DMS 273 (cell line): ENCODE results near the gene ARHGAP9.
"Not testable (repeated sequence)": the region's sequence is repeated elsewhere in the genome, so short reads cannot be mapped to it uniquely, and the experiment has no call there.

Experiments used
- DNase-seq: peaks from one replicate; lab custom pipeline; 2025; ENCODE audit not compliant: unreplicated experiment; lab: John Stamatoyannopoulos, UW

ARHGAP9 gene

DNA sequence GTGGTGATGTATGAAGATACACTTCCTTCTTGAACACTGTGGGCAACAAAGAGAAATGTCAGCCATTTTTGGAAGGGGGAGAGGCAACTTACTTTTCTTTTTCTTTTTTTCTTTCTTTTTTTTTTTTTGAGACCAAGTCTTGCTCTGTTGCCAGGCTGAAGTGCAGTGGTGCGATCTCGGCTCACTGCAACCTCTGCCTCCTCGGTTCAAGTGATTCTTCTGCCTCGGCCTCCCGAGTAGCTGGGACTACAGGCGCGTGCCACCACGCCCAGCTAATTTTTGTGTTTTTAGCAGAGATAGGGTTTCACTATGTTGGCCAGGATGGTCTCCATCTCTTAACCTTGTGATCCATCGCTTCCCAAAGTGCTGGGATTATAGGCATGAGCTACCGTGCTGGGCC lies 38.1 kb upstream of the ARHGAP9 start:
- not testable (repeated sequence) for DNase-seq

- DNase-seq: peak; percentile 29
Observed at GRCh38 chr12:57517187-57517586, 37.5 kb upstream of the ARHGAP9 start.

GRCh38 chr12:57516617-57517153 lies 37.0 kb upstream of the ARHGAP9 start:
- no peak for DNase-seq

DNA sequence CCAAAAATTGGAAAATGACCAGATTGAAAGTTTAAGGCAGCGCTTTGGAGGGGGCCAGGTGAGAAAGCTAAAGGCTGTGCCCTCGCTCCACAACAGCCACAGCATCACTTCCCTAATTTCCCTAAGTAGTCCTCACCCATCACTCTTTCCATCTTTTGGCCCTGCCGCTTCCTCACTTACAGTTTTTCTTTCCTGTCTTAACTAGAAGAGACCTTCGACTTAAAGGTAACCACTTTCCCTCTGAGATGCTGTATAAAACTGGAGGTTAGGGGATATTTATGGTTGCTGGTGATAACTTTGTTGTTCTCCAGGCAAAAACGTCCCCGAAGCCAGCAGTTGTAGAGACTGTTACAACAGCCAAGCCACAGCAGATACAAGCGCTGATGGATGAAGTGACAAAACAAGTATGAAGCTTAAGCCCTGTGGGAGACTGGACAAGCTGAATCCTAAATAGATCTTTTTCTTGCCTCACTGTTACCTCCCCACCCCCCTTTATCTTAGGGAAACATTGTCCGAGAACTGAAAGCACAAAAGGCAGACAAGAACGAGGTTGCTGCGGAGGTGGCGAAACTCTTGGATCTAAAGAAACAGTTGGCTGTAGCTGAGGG lies 36.4 kb upstream of the ARHGAP9 start:
- no peak for DNase-seq

DNA sequence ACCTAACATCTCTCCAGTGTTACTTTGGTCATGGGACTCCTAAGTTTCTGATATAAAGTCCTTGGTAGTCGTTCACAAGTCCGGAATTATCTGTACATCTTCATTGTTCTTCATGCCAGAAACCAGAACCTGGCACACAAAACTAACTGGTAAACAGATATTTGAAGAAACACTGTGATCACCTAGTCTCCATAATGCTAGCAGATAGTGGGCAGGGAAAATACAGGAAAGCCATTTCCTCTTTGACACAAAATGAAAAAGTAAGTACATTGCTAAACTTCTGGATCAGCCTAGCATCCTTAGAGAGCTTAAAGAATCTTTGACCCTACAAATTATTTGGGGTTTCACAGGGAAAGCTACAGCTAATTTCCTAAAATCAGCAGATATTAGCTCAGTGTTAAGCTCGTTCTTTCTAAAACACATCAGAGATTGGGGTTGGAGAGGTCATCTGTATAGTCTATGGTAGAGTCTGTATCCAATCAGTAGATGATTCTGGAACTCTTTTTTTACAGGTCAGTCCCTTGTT lies 35.8 kb upstream of the ARHGAP9 start:
- DNase-seq: no peak

- DNase-seq: peak; percentile 15
Observed at GRCh38 chr12:57514720-57515407, 35.2 kb upstream of the ARHGAP9 start.

DNA sequence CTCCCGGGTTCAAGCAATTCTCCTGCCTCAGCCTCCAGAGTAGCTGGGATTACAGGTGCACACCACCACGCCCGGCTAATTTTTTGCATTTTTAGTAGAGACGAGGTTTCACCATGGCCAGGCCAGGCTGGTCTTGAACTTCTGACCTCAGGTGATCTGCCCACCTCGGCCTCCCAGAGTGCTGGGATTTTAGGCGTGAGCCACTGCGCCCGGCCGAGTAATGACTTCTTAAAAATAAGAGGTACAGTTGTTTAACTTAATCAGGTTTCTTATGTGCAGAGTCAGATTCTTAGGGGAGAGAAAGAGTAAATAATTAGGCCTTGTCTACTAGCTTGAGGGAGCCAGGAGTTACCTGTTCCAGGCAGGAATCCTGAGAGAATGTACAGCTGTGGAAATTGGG lies 34.6 kb upstream of the ARHGAP9 start:
- not testable (repeated sequence) for DNase-seq

- not testable (repeated sequence) for DNase-seq
Observed at GRCh38 chr12:57513677-57514076, 34.0 kb upstream of the ARHGAP9 start.

DNA sequence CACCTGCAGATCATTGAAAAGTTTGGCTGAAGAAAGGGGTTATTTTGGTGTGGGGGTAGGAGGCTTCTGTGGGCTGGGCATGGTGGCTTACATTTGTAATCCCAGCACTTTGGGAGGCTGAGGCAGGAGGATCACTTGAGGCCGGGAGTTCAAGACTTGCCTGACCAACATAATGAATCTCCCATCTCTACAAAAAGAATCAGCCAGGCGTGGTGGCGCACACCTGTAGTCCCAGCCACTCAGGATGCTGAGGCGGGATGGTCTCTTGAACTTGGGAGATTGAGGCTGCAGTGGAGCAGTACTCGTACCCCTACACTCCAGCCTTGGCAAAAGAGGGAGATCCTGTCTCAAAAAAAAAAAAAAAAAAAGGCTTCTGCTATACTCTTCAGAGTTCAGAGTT lies 33.6 kb upstream of the ARHGAP9 start:
- no peak for DNase-seq

DNA sequence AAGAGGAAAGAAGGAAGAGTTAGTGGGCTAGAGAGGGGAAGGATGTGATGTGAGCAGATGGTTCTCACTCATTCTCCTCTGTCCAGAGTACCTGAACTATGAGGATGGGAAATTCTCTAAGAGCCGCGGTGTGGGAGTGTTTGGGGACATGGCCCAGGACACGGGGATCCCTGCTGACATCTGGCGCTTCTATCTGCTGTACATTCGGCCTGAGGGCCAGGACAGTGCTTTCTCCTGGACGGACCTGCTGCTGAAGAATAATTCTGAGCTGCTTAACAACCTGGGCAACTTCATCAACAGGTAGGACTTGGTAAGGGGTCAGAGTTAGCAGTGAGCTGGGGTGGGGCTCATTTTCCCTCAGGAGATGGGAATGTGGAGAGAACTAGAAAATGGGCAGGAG lies 33.0 kb upstream of the ARHGAP9 start:
- DNase-seq: no peak

GRCh38 chr12:57511588-57512325 lies 32.1 kb upstream of the ARHGAP9 start:
- DNase-seq: no peak

DNA sequence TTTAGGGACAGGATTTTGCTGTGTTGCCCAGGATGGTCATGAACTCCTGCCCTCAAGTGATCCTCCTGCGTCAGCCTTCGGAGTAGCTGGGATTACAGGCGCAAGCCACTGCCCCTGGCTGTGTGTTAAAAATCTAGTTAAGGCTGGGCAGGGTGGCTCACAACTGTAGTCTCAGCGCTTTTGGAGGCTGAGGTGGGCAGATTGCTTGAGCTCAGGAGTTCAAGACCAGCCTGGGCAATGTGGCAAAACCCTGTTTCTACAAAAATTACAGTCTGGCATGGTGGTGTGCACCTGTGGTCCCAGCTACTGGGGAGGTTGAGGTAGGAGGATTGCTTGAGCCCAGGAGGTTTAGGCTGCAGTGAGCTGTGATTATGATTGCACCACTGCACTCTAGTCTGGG lies 31.5 kb upstream of the ARHGAP9 start:
- no peak for DNase-seq

GRCh38 chr12:57507796-57508195 lies 28.1 kb upstream of the ARHGAP9 start:
- not testable (repeated sequence) for DNase-seq

DNA sequence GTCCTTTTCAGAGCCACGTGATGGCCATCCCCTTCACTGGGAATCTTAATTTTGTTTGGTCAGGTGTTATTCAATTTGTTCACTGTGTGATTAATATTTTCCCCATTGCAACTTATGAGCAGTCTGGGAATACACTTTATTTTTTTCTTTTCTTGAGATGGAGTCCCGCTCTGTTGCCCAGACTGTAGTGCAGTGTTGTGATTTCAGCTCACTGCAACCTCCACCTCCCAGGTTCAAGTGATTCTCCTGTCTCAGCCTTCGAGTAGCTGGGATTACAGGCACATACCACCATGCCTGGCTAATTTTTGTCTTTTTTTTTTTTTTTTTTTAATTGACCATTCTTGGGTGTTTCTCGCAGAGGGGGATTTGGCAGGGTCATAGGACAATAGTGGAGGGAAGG lies 26.9 kb upstream of the ARHGAP9 start:
- DNase-seq: not testable (repeated sequence)

DNA sequence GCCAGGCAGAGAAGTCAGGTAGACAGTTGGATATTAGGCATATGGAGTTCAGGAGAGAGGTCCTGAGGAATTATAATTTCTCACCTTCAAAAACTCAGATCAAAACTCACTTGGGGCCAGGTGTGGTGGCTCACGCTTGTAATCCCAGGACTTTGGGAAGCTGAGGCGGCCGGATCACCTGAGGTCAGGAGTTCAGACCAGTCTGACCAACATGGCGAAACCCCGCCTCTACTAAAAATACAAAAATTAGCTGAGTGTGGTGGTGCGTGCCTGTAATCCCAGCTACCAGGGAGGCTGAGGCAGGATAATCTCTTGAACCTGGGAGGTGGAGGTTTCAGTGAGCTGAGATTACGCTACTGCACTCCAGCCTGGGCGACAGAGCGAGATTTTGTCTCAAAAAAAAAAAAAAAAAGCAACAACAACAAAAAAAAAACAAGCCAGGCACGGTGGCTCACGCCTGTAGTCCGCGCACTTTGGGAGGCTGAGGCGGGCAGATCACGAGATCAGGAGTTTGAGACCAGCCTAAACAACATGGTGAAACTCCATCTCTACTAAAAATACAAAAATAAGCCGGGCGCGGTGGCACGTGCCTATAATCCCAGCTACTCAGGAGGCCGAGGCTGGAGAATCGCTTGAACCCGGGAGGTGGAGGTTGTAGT lies 22.8 kb upstream of the ARHGAP9 start:
- DNase-seq: not testable (repeated sequence)

GRCh38 chr12:57500213-57500612 lies 20.5 kb upstream of the ARHGAP9 start:
- DNase-seq: no peak

DNA sequence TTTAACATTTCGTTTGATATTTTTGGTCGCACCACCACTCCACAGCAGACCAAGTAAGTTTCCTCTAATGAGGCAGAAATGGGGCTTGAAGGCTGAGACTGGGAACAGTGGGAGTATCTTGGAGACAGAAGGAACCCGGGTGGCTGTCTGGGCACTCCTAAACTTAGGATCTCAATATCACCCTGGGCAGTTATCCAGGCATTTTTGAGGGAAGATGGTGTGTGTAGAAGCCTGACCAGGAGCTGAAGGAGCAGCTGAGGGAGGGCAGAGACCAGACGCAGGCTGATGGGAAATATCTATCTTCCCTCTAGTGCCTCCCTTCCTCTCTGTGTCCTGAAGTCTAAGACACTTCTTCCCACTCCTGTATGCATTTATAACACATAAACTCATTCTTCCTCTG lies 18.9 kb upstream of the ARHGAP9 start:
- no peak for DNase-seq

- DNase-seq: no peak
Observed at GRCh38 chr12:57498132-57498502, 18.5 kb upstream of the ARHGAP9 start.

DNA sequence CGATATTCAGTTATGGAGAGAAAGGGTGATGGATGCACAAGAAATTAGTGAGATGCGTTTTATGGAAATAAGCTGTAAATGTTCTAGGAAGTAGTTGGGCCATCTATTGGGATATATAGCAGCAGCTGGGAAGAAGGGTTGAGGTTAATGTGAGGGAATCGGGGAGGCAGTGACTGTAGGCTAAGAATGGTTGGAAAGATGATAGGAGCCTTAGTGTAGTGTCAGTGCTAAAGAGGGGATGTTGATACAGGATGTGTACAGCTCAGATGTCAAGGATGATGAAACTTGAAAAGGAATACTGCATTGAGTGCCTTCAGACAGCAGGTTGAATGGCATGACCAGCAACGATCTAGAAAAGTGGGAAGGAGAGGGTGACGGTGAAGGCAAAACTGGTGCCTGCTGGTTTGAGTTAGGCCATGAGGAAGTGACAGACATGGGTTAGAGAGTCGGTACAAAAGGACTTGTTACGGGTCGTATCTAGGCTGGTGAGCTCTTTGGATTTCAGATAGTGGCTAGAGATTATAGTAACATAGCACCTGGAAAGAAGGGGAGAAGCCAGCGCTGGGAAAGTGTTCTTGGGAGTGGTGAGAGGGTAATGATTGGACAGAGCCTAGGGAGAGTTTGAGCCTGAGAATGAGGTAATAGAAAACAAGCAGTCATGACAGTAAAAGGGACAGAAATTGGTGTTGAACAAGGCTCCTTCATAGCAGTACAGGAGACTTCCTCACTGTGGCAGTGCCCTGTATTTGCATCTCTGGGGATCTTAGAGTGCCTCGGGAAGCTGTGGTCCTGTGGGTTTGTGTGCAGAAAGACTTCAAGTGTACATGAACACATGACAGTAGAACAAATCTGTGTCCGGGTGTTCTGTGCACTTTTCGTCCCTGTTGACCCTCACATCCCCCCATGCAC lies 17.8 kb upstream of the ARHGAP9 start:
- no peak for DNase-seq

GRCh38 chr12:57496822-57497221 lies 17.2 kb upstream of the ARHGAP9 start:
- no peak for DNase-seq
